ENCODE data around the gene KRT82.
A peak's percentile ranks its signal among the peaks of the same experiment; 100 is the strongest.
"Not testable (repeated sequence)": the region's sequence is repeated elsewhere in the genome, so short reads cannot be mapped to it uniquely, and the experiment has no call there.

KRT82 gene

DNA sequence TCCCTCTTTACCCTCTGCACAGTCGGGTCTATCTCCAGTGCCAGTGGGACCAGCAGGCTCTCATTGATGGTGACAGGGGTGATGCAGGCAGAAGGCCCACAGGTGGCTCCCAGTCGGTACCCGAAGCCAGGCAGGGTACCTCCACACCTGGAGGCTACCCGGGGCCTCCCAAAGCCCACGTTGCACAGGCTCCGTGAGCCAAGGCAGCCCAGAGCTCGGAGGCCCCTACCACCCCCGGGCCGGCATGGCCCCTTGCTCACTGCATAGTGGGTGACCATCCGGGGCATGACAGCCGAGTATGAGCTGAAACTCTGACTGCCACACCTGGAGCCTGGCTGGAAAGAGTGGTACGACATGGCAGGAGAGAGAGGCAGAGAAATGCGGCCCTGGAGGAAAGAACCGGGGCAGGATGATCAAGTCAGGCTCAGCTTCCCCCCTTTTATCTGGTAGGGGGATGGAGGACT lies at the start of gene KRT82:
Gene KRT82, minus strand, starts transcription at position 414 of the 464 bp plus-strand sequence. Its CDS starts 58 bp downstream, at position 356.
- DNase-seq = no peak

- peak; percentile 6 for DNase-seq
These were observed 49.7 kb upstream of the KRT82 start for GRCh38 chr12:52455821-52456220.

DNA sequence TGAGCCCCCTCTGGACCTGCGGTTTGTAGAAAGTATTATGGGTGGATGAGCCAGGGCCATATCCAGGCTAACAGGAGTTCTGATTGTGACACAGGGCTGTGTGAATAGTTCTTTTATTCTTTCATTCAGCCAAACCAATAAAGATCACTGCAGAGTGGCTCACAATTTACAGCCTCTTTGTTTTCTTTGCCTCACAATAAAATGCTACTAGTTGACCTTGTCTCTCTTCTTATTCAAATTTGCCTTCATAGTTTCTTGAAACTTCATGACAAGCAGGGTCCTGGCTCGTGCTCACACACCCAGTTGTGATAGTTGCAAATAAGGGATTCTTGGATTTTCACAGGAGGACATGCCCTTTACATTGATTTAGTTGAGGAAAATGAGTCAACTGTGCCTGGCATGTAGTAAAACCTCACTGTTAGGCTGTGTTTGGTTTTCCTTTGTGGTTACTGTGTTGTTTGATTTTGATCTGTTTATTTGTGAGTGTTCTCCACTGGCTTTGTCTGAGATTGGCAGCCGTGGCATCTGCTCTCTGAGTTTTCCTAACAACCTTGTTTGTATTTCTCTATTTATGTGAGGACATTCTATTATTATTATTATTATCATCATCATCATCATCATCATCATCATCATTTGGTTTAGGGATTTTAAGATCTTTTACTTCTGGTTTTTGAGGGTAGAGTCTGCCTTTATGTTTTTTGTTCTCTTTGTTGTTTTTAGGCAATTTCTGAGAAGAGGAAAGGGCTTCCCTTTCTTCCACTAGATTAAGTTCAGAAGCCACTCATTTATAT lies 48.5 kb upstream of the KRT82 start:
- peak; percentile 9 for DNase-seq

DNA sequence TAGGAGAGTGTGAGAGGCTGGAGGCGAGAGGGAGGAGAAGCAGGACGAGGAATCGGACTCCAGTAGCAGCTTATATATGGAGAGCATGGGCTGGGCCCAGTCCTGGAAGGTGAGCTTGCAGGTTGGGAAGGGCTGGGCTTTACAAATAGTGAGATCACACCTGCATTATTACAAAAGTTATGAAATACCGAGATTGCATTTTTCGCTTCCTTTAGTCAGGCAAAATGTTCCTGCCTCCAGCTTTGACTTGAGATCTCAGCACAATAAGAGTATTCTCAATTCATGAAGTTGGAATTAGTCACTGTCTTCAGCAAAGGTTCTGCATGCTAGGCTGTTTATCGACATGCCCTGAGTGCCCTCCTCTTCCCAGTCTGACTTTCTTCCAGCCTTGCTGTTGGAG lies 46.0 kb upstream of the KRT82 start, which contains the start of gene KRT6B:
Gene KRT6B, minus strand, starts transcription at position 46 of the 400 bp plus-strand sequence. CDS start 68 bp downstream, outside the sequence.
- DNase-seq = no peak

DNA sequence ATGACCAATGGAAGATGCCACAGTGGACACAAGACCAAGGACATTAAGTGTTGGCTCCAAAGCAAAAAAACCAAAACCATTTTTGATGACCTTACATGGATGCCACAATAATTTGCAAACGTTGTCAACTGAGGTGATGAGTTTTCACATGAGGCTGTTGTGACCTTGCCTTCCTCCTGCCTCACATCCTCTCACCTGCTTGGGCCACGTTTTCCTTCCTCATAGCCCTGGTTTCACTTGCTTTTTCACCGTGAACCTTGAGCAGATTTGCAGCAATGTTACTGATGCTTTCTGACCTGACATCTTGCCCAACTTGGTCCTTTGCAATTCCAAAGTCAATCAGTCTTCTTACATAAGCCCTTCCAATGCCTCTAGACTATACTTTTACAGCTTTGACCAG lies 42.1 kb upstream of the KRT82 start:
- DNase-seq = no peak

- DNase-seq = not testable (repeated sequence)
These were observed 41.1 kb upstream of the KRT82 start for GRCh38 chr12:52447196-52447595.

GRCh38 chr12:52446367-52447045 lies 40.4 kb upstream of the KRT82 start:
- DNase-seq = no peak

- DNase-seq = no peak
These were observed 39.7 kb upstream of the KRT82 start for GRCh38 chr12:52445876-52446275.

DNA sequence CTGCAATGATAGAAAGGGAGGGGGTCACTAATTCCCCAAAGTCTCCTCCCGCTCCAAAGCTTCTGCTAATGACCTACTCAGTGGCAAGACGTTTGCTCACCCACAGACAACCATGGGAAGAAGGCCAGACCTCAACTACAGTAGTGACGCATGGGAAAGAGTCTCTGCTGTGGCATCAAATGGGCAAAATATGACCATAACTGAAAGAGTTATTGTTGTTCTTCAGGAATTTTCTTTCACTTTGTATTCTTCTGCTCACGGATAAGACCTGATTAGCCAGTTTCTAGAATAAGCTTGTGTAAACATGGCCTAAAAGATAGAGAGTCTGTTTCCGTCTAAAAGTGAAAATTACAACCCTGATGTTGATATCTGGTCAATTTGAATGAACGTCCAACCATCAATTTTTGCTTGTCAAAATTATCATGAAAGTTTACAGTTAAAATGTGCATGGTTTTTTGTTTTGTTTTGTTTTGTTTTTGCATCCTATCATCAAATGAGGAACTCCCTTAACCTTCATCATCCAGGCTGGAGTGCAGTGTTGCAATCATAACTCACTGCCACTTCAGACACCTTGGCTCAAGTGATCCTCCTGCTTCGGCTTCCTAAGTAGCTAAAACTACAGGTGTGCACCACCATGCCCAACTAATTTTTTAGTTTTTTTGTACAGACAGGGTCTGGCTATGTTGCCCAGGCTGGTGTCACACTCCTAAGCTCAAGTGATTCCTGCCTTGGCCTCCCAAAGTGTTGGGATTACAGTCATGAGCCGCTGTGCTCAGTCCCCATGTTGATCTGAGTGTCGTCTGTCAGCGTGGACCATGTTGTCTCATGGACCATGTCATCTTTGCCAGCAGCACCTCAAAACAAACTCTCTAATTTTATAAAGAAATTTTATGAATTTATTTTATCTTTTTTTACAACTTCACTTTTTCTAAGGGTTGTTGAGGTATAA lies 38.8 kb upstream of the KRT82 start:
- DNase-seq = no peak

GRCh38 chr12:52443966-52444365 lies 37.8 kb upstream of the KRT82 start:
- DNase-seq = no peak

DNA sequence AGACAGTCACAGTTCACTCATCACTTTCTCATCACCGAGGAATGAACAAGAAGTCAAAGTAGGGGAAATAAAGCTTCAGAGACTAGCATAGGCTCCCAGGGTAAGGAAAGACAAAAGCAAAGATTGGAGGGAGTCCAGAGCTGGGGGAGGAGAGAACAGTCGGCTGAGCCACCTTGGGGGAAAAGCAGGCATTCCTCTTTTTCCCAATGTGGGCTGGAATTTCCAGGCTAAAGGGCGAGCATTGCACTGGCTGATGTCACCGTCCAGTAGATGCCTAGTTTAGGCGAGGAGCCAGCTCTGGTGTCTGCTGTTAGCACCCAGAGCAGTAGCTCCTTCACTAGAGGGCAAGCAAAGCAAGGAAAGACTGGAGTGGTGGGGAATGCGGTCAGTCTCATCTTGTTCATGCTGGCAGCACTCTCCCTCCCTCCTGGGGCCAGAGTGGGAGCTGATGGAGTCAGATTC lies 36.5 kb upstream of the KRT82 start:
- DNase-seq = no peak

- DNase-seq = no peak
These were observed 35.3 kb upstream of the KRT82 start for GRCh38 chr12:52441320-52441911.

DNA sequence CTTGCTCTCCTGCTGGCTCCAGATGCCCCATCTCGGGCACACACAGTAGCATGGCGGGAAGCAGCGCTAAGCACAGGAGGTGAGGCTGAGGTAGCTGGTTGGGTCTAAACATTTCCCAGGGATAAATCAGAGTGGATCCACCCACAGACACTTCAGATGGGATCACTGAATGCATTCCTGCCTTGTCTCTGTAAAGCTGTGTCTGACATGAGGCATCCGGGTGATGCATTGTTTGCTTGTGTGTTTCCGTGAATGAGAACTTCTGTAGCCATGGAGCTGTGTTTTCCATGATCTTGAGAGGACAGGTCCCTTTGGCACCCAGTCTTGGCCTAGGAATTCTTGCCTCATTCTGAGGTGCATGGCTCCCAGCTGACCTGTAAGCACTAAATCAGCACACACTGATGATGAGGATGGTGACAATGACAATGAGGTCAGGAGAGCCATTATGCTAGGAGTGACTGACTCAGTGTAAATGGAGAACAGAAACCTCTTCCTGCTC lies 34.7 kb upstream of the KRT82 start:
- no peak for DNase-seq

GRCh38 chr12:52439845-52440244 lies 33.7 kb upstream of the KRT82 start:
- no peak for DNase-seq

GRCh38 chr12:52439420-52439819 lies 33.3 kb upstream of the KRT82 start:
- no peak for DNase-seq

GRCh38 chr12:52438305-52439301 lies 32.5 kb upstream of the KRT82 start:
- no peak for DNase-seq

DNA sequence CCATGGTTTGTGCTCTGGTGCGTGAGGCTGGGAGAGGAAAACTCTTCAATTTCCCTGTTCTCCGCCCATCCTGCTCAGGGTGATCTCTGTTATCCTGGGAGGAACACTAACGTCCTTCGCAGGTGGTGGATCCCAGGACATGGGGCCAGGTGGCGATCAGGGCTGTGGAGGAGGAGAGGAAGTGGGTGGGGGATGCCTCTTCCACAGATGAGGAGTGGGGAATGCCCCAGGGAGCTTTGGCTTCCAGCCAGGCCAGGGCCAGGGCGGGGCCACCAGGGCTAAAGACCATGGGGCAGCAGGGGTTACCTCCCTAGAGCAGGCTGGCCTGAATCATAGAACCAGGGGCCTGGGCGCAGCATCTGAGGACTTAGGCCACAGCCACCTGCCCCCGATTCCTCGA lies 31.4 kb upstream of the KRT82 start:
- DNase-seq = no peak

DNA sequence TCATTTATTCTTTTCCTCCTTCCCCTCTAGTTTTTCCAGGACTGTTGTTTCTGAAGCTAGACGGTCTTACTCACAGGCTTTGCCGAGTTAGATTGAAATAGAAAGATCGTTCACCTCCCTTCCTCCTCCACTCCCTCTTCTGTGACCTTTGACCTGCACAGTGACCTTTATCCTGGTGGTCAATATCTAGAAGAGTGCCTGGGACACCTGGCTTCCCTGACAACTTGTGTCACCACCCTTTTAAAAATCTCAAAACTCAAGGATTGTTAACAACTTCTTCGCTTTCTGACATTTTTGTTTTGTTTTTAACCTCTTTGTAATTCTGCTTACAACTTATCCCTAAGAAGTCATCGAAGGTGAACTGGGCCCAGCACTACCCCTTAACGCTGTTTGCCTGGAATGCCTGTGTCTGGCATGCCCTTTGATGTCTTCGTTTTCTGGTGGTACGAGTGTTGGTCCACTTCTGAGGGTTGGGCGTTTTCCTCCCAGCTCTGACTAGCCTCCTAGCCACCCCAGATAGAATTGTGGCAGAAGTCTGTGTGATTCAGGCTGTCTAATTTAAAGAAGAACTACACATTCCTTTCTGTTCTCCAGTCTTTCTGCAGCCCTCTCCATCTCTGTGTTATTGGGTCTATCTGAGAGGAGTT lies 30.8 kb upstream of the KRT82 start:
- no peak for DNase-seq

DNA sequence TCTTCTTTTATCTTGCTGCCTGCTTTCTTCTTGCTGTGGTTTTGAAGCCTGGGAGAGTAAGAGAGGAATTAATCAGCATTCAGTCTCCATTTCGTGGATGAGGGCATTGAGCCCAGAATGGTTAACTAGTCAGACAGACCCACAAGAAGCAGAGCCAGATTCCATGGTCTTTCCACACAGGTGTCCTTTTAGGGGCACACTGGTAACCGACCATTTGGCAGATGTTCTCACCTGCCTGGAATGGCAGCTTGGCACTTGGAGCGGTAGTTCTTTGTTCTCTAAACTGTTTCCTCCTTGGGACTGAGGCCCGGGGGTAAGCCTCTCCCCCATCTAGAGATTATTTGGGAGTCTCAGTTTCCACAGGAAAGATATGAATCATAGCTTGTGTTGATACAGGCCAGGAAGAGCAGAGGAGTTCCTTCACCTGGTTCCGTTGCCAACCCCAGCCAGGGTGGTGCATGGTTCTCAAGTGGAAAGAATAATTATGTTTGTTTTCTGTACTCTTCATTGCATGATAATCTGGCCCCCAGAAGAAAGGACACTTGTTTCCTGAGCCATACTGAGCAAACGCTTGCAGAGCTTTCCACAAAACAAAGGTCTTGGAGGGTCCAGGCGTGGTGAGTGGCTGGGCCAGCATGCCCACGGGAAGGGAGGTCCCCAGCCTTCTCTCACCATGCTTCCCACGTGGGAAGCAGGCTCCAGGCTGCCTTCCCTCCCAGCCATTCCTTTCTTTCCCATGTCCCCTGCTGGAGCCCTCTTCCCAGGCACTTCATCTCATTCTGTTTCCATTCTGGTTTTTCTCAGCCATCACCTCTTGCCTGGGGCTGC lies 30.1 kb upstream of the KRT82 start:
- no peak for DNase-seq

DNA sequence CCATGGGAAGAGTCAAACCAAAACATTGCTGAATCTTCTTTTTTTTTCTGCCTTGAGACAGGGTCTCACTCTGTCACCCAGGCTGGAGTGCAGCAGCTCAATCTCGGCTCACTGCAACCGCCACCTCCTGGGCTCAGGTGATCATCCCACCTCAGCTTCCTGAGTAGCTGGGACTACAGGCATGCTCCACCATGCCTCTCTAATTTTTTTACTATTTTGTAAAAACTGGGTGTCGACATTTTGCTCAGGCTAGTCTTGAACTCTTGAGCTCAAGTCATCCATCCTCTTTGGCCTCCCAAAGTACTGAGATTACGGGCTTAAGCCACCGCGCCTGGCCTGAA lies 29.5 kb upstream of the KRT82 start:
- no peak for DNase-seq

Data from activated CD4-positive, alpha-beta T cell treated with anti-CD3 and anti-CD28 coated beads, Interleukin-10, Interleukin-2, amounts not matched to agents 100 ng/mL and 50 ng/mL, durations not matched to agents 16 hours and 8 hours (primary cell).